AG04449 (cell line): ENCODE results near the gene APC2.

ENCODE experiments used
- CTCF ChIA-PET: fragments of 350-600 bp; formaldehyde crosslinking; extraction: SDS; loops from one replicate; lab custom pipeline; 2021; ENCODE audit warnings: antibody characterized with exemption; lab: Yijun Ruan, JAX
- POLR2A ChIA-PET: fragments of 400-600, 350-600 bp; formaldehyde crosslinking; extraction: SDS; loops from one replicate; lab custom pipeline; 2020; ENCODE audit warnings: antibody characterized with exemption, inconsistent platforms; lab: Yijun Ruan, JAX
- DNase-seq: peaks from one replicate; pipeline ENCODE4 v3.0.0-alpha.2; 2010; ENCODE audit warnings: low read depth, low spot score
- H3K4me3 ChIP-seq: 2 replicates; pipeline ENCODE4 v1.5.1; 2011; ENCODE audit warnings: low read depth, mild to moderate bottlenecking, control low read depth, low read length
- TF ChIP-seq, protein P1 (sequence below): IDR thresholded peaks from one replicate; pipeline ENCODE4 v1.5.1; 2011; ENCODE audit warnings: mild to moderate bottlenecking, moderate library complexity, low read length, control low read depth, inconsistent platforms; ENCODE audit not compliant: insufficient read depth; ENCODE audit errors: missing control alignments

The APC2 gene

DNA sequence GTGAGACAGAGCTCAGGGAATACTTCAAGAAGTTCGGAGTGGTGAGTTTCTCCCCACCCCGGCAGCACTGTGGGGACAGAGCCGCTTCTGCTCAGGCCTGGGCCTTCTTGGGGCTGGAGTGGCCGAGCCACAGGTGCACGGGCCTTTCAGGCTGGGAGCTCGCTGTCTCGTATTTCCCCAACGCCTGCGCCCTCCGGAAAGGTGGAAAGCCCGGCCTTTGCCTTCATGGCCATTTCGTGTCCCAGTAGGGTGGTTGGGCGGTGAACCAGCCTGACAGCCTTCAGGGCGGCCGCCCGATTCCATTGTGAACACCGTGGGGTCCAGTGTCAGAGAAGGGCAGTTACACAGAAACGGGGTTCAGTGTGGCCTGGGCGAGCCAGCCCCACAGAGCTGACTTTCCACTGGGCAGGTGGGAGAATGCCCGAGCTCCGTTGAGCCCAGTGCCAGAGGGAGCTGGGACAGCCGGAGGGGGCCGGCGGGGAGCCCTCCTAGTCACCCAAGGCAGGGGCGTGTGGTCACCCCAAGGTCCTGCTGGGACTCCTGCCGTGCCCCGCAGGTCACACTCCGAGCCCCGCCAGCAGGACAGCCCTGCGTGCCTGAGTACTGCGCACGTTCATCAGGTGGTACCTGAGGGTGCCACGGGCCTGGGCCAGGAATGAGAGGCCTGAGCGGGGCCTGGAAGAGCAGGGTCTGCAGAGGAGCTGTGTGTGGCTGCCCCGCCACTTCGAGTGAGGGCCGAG lies 28.5 kb upstream of the APC2 start:
- ChIA-PET CTCF (interaction anchor here (1.2 to 2.6 kb wide), 3 partner anchors 9 to 16 kb away, joined by 3 to 8 read pairs (median 4); no protein-coding TSS in a partner anchor), POLR2A (interaction anchor here (0.6 to 1.1 kb wide), 2 partner anchors 13 to 352 kb away, joined by 3 read pairs; no protein-coding TSS in a partner anchor)
- DNase-seq, result no peak
- TF ChIP-seq, protein P1, sequence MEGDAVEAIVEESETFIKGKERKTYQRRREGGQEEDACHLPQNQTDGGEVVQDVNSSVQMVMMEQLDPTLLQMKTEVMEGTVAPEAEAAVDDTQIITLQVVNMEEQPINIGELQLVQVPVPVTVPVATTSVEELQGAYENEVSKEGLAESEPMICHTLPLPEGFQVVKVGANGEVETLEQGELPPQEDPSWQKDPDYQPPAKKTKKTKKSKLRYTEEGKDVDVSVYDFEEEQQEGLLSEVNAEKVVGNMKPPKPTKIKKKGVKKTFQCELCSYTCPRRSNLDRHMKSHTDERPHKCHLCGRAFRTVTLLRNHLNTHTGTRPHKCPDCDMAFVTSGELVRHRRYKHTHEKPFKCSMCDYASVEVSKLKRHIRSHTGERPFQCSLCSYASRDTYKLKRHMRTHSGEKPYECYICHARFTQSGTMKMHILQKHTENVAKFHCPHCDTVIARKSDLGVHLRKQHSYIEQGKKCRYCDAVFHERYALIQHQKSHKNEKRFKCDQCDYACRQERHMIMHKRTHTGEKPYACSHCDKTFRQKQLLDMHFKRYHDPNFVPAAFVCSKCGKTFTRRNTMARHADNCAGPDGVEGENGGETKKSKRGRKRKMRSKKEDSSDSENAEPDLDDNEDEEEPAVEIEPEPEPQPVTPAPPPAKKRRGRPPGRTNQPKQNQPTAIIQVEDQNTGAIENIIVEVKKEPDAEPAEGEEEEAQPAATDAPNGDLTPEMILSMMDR, result no peak
- no peak overlapping the region for H3K4me3 ChIP-seq

GRCh38 chr19:1421958-1422305 lies 28.0 kb upstream of the APC2 start:
- no peak overlapping the region for H3K4me3 ChIP-seq
- no peak for DNase-seq
- TF ChIP-seq, protein P1, result no peak
- CTCF ChIA-PET, result interaction anchor here (0.8 to 2.6 kb wide), 2 partner anchors 15 to 17 kb away, joined by 3 to 8 read pairs; no protein-coding TSS in a partner anchor
- POLR2A ChIA-PET, result interaction anchor here (0.6 kb wide), 1 partner anchor 351 kb away, joined by 3 read pairs; no protein-coding TSS in a partner anchor

DNA sequence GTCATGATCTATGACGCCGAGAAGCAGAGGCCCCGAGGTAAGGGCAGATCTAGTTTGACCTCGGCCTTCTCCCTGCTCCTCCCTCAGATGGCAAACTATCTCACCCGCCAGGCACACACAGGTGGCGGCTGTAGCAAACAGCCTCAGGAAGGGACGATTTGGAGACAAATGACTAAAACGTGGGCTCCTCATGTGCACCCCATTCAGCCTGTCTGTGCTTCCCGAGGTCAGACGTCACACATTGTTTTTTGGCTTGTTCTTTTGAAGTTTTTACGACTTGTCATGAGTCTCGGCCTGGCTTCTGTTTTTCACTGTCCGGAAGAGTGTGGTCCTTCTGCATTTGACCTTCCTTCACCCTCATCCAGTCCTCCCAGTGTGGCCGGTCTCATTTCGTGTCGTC lies 27.6 kb upstream of the APC2 start:
- TF ChIP-seq, protein P1, result no peak
- H3K4me3 ChIP-seq, result no peak overlapping the region
- CTCF ChIA-PET, result interaction anchor here (0.8 to 2.6 kb wide), 3 partner anchors 15 to 21 kb away, joined by 3 to 8 read pairs (median 5); no protein-coding TSS in a partner anchor
- POLR2A ChIA-PET, result interaction anchor here (0.6 kb wide), 1 partner anchor 351 kb away, joined by 3 read pairs; no protein-coding TSS in a partner anchor
- no peak for DNase-seq

GRCh38 chr19:1422943-1423342 lies 27.0 kb upstream of the APC2 start:
- H3K4me3 ChIP-seq, result no peak overlapping the region
- POLR2A ChIA-PET, result no interaction called here
- CTCF ChIA-PET, result interaction anchor here (0.8 to 2.6 kb wide), 3 partner anchors 14 to 20 kb away, joined by 3 to 8 read pairs (median 5); no protein-coding TSS in a partner anchor
- TF ChIP-seq, protein P1, result no peak
- no peak for DNase-seq

DNA sequence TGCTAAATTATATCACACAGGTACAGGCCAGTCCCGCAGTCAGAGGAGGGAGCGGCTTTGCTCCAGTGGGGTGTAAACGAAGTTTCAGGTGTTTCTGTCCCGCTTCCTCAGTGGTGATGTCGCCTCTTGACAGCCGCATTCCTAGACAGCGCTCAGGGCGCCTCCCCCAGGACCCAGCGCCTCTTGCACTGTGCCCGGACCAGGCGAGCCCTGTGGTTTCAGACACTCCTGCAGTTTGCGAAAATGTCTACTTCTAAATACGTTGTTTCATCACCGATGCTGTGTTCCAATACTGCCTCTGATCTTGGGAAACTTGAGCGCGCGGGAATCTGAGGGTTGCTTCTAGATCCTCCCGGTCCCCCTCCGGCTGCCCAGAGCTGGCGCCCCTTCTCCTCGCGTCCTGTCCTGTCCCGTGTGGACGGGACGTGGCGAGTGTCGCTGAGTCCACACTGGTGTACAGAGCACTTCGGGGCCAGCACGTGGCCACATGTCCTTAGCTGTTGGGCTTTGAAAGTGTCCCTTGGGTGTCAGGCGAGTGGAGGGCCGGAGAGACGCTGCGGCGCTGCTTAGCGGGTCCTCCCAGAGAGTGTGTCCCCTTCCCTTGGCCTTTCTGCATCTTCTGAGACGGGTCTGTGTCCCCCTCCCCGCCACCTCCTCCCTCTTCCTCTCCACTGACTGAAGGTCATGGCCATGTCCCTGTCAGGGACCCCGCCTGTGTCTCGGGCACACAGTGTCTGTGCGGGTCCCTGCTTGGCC lies 26.3 kb upstream of the APC2 start:
- H3K4me3 ChIP-seq, result no peak overlapping the region
- no peak for DNase-seq
- TF ChIP-seq, protein P1, result no peak
- ChIA-PET POLR2A (no interaction called here), CTCF (interaction anchor here (1.0 to 2.6 kb wide), 4 partner anchors 10 to 20 kb away, joined by 4 to 8 read pairs (median 4); no protein-coding TSS in a partner anchor)
